ENCODE measurements around the gene MAGI2.
"Not testable (repeated sequence)": the region's sequence is repeated elsewhere in the genome, so short reads cannot be mapped to it uniquely, and the experiment has no call there.

MAGI2 gene

GRCh38 chr7:78996013-78996412 is 457.5 kb downstream of the MAGI2 start:
- H3K27ac ChIP-seq = no peak overlapping the region
- no peak for TF ChIP-seq CTCF (conservative IDR thresholded peaks at IDR 0.05)

GRCh38 chr7:78993341-78993740 is 460.1 kb downstream of the MAGI2 start:
- TF ChIP-seq CTCF (conservative IDR thresholded peaks at IDR 0.05) = no peak
- no peak overlapping the region for H3K27ac ChIP-seq

DNA sequence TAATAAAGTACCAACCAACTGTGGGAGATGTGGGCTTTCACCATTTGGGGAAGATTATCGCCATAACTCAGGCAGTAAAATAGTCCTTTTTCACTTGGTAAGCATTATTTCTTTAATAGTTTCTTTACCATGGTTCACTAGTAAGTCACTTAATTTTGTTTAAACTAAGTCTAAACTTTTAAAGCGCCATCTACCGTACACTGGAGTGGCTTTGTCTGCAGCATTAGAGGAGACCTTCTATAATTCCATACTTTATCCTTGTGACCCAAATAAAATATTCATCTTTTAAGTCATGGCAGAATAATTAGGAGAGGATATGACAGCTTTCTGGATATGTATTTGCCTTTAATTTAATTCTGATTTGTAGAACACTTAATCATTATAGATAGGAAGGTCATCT is 468.0 kb downstream of the MAGI2 start:
- TF ChIP-seq CTCF (conservative IDR thresholded peaks at IDR 0.05) = peak; percentile 61
- H3K27ac ChIP-seq = no peak overlapping the region

DNA sequence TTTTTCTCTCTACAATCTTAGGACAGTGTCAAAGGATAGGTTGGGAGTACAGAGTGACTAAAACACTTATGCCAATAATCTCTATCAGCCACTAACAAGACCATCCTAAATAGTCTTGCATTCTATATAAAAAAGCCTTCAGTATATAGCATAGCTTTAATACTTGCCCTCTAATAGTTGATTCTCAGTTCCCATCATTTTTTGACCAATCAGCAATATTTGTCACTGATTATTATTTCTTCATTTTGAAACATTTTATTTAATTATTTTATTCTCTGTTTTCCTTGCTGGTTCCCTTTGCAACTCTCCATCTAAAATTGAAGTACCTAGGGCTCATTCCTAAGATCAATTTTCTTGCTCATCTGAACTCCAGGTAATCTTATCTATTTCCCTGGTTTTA is 470.0 kb downstream of the MAGI2 start:
- TF ChIP-seq CTCF (conservative IDR thresholded peaks at IDR 0.05) = no peak
- H3K27ac ChIP-seq = no peak overlapping the region

- TF ChIP-seq CTCF (conservative IDR thresholded peaks at IDR 0.05) = no peak
- H3K27ac ChIP-seq = no peak overlapping the region
These were observed 483.0 kb downstream of the MAGI2 start for GRCh38 chr7:78970440-78970916.

- TF ChIP-seq CTCF (conservative IDR thresholded peaks at IDR 0.05) = no peak
- H3K27ac ChIP-seq = no peak overlapping the region
These were observed 484.5 kb downstream of the MAGI2 start for GRCh38 chr7:78968951-78969350.

DNA sequence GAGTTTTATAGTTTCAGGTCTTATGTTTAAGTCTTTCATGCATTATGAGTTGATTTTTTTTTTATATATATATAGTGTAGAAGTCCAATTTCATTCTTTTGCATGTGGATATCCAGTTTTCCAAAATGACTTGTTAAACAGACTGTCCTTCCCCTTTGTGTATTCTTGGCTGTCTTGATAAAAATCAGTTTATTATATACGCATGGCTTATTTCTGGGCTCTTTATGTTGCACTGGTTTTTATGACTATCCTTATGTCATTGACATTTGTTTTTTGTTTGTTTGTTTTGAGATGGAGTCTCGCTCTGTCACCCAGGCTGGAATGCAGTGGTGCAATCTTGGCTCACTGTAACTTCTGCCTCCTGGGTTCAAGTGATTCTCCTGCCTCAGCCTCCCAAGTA is 485.9 kb downstream of the MAGI2 start:
- not testable (repeated sequence) for H3K27ac ChIP-seq

- H3K27ac ChIP-seq = no peak overlapping the region
- TF ChIP-seq CTCF (conservative IDR thresholded peaks at IDR 0.05) = no peak
These were observed 486.4 kb downstream of the MAGI2 start for GRCh38 chr7:78967046-78967445.
